Measurements from ENCODE around the gene SLC35F2.

DNA sequence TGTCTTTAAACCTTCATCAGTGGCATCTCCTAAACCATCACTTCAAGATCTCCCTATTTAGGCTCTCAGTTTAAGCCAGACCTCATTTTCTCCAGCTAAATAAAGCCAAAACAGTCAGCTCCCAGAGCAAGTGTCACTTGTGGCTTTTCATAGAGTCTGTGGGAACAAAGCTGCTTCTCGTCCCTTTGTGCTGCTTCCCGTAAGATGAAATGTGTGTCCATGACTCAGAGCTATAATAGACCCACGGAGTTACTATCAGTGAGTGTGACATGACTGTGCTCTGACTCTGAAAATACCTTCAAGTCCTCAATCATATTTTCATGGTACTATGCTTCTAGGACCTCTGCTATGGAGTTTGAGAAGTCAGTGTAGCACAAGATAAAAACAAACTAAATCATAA, 89.4 kb downstream of the SLC35F2 start:
- no peak for TF ChIP-seq SUZ12 (IDR thresholded peaks at IDR 0.05; ENCODE audit: extremely low read depth, insufficient read depth, insufficient read length)
- TF ChIP-seq YY1 (IDR thresholded peaks at IDR 0.05; ENCODE audit: insufficient read depth, insufficient read length): no peak

Data from NT2/D1 (cell line).